Activated T-cell treated with anti-CD3 and anti-CD28 coated beads for 24 hours (primary cell): Measurements from ENCODE around the gene OTOGL.
"Not testable (repeated sequence)": the region's sequence is repeated elsewhere in the genome, so short reads cannot be mapped to it uniquely, and the experiment has no call there.

Source experiments
- DNase-seq: peaks from one replicate; pipeline ENCODE4 v3.0.0-alpha.2; 2020; ENCODE audit warnings: low read depth

Gene OTOGL

GRCh38 chr12:80188576-80188975 lies 89.2 kb downstream of the OTOGL start:
- no peak for DNase-seq

DNA sequence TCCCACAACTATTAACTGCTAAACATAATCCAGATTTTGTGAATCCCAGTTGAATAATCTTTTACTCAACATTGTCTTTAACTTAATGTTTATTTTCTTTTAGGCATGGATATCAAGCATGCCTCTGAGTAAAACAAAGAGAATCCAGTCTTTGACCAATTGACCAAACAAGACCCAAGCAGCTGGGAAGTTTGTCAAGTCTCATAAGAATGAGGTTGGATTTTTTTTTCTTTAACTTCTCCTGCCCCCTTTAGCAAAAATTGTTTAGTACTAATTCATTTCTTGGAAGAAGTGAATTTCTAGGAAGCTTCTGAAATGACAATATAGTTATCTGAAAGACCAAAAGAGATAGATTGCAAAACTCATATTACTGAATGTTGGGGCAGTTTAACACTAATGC lies 89.9 kb downstream of the OTOGL start:
- DNase-seq, result no peak

DNA sequence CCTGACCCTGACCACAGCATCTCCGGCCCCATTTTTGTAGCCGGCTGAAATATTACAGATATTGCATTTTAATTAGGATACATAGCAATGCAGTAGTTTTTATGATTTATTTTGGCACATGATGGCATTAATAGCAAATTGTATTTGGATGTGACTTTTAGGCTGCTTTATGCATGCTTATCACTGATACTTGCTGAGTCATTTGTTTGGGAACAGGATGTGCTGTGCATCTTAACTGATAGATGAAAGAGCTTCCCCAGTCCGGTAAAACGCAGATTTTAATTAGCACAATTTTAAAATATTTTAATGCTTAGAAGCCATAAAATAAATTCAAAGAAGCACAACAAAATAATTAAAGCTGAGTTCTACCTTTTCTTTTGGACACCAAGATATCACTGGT lies 90.7 kb downstream of the OTOGL start:
- no peak for DNase-seq

DNA sequence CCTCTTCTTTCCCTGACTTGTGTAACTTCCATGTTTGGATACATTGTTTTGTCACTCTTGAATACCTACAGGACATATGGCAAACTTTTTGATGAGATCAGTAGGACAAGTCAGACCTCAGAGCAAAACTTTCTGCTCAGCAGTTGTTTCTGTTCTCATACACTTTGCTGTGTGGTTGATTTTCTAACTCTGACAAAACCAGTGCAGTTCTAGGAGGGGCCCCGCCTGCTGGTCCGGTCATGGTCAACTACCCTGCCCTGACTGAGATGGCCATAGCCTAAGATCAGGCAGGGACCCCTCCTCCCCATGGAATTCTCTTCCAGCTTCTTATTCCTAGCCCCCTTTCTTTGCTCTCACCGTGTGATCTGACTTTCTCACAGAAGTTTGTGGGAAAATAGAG lies 92.8 kb downstream of the OTOGL start:
- no peak for DNase-seq

DNA sequence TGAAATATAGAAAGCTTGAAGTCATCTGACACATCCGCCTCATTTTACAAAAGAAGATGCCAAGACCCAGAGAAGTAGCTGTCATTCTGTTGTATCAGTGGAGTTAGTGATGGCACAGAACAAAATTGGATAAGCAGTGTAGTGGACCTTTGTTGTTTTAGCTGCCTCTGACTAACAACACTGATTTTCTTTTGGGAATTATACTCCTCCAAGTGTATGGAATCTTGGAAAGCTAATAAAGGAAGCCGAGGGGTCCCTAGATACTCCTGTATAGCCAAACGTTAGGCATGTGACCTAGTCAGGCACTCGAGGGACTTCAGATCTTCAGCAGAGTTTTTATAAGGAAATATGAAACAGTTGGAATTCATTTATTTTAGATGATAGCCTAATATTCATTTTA lies 94.5 kb downstream of the OTOGL start:
- no peak for DNase-seq

DNA sequence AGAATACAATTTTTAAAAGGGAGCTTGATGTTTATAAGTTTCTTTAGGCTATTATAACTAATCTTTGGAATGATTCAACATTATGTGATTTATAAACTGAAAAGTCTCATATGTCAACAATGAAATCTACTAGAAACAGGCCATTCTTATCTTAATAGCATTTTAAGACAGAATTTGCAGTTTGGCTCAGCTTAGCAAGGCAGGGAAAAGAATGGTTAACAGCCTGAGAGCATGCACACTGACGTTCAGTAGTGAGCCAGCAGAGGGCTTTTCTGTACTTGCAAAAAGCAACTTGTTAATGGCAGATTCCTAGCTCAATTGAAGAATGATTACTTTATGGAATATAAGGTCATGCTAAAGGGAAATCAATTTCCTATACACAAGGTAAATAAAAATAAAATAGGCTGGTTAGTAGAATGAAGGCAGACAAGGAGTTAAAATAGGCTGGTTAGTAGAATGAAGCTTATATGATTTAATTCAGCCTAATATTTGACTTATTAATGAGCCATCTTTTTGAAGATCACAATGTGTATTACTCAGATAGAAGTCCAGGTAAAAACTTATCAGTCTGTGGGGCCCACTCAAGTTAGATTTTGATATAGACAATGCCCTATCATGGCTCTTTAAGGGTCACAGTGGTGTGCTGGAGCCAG lies 95.9 kb downstream of the OTOGL start:
- no peak for DNase-seq

DNA sequence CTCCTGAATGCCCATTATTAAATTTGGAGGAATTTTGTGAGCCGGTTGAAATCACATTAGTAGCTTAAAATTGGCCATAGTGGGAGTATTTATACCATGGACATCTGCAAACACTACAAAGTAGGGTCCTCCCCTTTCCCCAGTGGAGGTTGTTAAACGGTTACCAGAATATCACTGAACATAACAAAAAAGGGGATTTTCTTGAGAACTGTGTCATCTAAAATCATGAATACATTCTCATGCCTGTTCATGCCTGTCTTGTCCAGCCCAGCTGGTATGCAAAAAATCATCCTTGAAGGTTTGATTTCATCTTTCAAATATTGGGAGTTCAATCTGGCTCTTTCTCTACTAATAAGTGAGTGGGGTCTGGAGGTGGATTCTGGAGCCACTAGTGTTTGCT lies 96.4 kb downstream of the OTOGL start:
- DNase-seq, result no peak

DNA sequence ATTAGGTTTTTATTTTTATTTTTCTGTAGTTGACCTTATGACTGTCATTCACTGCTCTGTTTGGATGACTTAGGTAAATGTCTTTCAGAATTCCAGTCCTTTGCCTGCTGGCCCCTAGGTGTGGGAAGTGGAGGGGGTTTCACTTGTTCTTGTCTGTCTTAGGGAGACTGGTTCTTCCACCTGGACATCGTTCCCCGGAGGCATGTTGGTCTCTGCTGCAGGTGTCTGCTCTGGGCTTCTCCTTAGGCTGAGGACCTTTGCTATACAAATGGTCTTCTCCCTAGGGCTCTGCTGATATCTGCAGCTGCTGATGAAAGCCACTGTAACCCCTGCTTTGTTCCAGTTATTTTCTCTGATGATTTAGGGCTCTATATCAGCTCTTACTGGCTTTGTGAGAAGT lies 97.1 kb downstream of the OTOGL start:
- no peak for DNase-seq

- DNase-seq, result no peak
Observed at GRCh38 chr12:80198782-80199337, 99.5 kb downstream of the OTOGL start.

- no peak for DNase-seq
Observed at GRCh38 chr12:80199931-80200330, 100.6 kb downstream of the OTOGL start.

DNA sequence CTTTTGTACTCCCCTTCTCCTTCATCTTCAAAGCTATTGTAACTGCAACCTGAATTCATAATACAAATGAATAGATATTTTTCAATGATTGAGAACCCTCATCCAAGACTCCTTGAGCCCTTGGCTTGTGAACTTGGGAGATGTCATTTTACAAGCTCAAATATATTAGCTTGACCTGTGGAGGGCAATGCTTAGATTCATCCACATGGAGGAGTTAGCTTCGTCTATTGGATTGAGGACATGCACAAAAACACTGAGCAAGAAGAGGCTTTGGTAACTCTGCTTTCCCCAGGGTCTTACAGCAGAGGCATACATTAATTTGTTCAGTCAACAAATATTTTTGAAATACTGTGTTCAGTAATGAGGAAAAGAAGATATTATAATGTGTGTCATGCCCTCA lies 101.1 kb downstream of the OTOGL start:
- DNase-seq, result no peak

GRCh38 chr12:80201908-80202307 lies 102.6 kb downstream of the OTOGL start:
- no peak for DNase-seq

DNA sequence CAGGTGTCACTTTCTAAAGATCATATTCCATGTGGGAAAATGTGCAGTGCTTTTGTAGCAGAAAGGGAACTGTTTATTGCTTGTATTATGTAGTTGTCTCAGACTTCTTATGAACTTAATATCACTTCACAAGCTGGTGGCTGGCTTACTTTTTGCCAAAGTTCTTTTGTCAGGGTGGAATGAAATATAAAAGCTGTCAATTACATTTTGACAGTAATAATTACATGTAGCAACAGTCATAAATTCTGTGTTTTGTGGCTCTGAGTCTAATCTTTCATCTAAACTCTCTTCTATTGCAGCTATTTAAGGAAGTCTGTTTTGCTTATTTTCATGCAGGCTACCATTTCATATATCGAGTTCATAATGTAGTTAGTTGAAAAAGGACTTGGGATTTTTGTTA lies 106.6 kb downstream of the OTOGL start:
- DNase-seq, result no peak

- DNase-seq, result no peak
Observed at GRCh38 chr12:80208071-80208470, 108.7 kb downstream of the OTOGL start.

GRCh38 chr12:80211671-80212070 lies 112.3 kb downstream of the OTOGL start:
- DNase-seq, result no peak

DNA sequence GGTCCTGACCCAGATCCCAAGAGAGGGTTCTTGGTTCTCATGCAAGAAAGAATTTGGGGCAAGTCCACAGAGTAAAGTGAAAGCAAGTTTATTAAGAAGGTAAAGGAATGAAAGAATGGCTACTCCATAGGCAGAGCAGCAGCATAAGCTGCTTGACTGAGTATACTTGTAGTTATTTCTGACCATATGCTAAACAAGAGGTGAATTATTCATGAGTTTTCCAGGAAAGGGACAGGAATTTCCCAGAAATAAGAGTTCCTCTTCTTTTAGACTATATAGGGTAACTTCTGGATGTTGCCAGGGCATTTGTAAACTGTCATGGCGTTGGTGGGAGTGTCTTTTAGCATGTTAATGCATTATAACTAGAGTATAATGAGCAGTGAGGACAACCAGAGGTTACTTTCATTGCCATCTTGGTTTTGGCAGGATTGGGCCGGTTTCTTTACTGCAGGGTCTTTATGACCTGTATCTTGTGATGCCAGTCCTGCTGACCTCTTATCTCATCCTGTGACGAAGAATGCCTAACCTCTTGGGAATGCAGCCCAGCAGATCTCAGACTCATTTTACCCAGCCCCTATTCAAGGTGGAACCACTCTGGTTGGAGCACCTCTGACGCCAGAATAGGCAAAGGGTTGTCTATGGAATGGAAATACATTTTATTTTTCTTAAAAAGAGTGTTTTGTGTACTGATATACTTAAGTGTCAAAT lies 113.8 kb downstream of the OTOGL start:
- DNase-seq, result no peak

DNA sequence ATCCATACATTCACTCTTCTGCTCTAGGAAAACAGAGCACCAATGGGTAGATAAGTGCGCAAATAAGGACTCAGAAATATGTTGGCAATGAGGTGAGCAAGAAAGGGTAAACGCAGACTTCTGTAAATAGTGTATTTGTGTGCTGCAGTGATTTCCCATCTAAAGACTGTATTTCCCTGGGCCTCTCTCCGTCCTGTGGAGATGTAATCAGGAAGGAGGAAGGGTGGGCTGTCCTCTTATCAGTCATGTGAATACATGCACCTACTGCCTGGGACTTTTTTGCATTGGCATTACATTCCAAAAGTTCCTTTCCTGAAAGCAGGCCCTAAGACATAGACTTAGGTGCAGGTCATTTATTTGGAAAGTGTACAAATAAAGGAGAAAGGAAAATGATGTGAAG lies 114.5 kb downstream of the OTOGL start:
- DNase-seq, result no peak

GRCh38 chr12:80217011-80217535 lies 117.7 kb downstream of the OTOGL start:
- DNase-seq, result no peak

DNA sequence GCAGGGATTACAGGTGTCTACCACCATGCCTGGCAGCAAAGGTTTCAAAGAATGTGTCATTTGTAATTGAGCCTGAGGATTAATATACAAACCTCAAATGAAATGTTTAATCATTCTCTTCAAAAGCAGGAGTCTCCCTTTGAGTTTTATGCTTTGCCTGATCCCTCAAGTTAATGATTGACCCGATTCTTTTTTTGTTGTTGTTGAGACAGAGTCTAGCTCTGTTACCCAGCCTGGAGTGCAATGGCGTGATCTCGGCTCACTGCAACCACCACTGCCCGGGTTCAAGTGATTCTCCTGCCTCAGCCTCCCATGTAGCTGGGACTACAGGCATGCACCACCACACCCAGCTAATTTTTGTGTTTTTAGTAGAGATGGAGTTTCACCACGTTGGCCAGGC lies 119.6 kb downstream of the OTOGL start:
- DNase-seq, result not testable (repeated sequence)

GRCh38 chr12:80219345-80219744 lies 120.0 kb downstream of the OTOGL start:
- DNase-seq, result no peak

DNA sequence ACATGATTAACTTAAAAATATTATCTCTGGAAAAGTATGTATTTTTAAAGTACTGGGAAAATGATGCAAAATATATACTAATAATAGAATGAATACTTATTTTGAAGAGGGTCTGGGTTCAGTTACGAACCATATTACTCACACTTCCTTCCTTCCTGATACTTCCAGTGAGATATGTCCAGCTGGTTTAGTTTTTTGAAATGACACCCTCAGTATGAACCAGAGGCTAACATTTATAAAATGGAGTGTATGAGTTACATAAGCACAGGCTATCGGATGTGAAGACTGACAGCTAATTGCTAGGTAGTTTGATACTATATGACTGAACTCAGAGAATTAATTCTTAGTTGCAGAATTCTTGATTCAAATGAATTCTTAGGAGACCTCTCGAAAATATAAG lies 122.9 kb downstream of the OTOGL start:
- DNase-seq, result no peak

DNA sequence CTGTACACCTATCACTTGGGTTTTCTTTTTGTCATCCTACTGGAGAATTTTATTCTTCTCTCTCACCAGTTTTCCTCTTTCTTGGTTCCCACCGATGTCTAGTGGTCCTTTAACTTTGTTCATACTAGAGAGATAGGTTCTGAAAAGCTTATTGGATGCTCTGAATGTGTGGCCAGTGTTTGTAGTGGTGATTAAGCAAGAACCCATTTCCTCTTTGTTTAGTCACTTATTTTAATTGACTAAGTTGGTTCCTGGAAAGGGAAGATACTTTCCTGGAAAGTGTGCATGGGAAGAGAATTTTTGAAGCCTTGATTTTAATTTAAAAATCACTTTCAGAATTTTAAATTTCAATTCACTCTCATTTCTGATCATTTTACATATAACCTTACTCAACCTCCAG lies 127.2 kb downstream of the OTOGL start:
- no peak for DNase-seq

GRCh38 chr12:80227904-80228303 lies 128.6 kb downstream of the OTOGL start:
- not testable (repeated sequence) for DNase-seq

GRCh38 chr12:80230068-80230467 lies 130.7 kb downstream of the OTOGL start:
- DNase-seq, result no peak
